Measurements from ENCODE around the gene SLC44A5. TPM values are rescaled to one million over a fixed set of nuclear protein-coding genes. Genes with fewer than 3 reads are reported as not detected.

SLC44A5 gene
- total and polyA plus RNA-seq, 2 donors = 0.77 to 5.9 TPM

DNA sequence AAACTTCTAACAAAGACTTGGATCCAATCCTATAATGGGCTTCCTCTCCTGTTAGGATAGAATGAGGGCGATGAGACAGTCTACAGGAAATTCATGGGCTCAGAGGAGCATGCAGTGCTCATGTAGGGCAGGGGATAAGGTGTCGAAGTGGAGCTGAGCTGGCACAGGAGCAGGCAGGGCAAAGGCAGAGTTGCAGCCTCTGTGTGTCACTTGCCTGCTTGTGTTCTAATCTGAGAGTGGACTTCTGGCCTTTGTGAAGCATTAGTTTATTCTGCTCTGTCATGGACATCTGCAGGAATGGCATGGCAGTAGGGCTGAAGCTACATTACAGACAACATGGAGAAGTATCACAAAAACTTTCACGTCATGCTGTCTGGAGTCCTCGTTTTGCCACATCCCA lies 444.1 kb downstream of the SLC44A5 start:
- Histone ChIP-seq H3K36me3 (ENCODE audit: insufficient read depth) (no peaks in the 10 kb centered on the region), H3K4me1 (ENCODE audit: insufficient read depth) (no peaks in the 10 kb centered on the region), H3K27ac (ENCODE audit: low read depth) (no peak overlapping the region), H3K4me3 (ENCODE audit: low read depth, low read length) (no peak overlapping the region)
- no peak for DNase-seq (ENCODE audit: extremely low spot score)
- WGBS = 85% methylated on average over 4 of the region's 4 CpGs

DNA sequence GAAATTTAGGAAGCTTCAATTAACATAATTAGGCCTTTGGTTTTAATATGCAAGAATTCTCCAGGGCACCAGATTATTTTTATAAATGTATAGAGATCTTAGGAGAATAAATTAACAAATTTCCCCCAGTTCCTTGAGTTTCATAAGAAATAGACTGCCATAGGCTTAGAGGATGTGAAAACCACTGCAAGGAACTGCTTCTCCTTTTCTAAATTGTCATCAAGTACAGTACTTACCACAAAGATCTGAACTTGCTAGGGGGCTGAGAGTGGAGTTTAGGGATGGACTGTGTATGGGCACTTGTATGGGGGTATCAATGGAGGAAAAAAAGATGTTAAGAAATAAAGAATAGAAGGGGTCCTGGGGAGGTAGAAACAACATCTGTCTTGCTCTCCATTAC lies 445.6 kb downstream of the SLC44A5 start:
- Histone ChIP-seq H3K27ac (ENCODE audit: low read depth) (no peak overlapping the region), H3K36me3 (ENCODE audit: insufficient read depth) (no peaks in the 10 kb centered on the region), H3K4me3 (ENCODE audit: low read depth, low read length) (no peak overlapping the region), H3K4me1 (ENCODE audit: insufficient read depth) (no peaks in the 10 kb centered on the region)
- no peak for DNase-seq (ENCODE audit: extremely low spot score)

DNA sequence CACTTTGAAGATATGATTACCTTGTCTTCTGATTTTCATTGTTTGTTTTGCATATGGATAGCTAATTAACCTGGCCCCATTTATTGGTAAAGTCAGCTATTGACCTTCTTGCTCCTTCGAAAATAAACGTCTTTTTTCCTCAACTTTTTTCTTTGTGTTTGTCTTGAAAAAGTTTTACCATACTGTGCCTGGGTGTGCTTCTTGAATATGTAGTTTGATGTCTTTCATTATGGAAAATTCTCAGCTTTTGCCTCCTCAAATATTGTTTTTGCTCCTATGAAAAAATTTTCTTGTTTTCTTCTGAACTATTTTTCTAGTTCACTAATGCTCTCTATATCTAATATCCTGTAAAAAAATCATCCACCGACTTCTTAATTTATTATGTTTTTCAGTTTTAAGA lies 451.8 kb downstream of the SLC44A5 start:
- H3K27ac ChIP-seq (ENCODE audit: low read depth) = no peak overlapping the region
- 90% methylated on average over 3 of the region's 3 CpGs for WGBS

More for the DNA sequence above, 451.8 kb downstream of the SLC44A5 start:
- no peak overlapping the region for H3K4me3 ChIP-seq (ENCODE audit: low read depth, low read length)
- no peaks in the 10 kb centered on the region for H3K36me3 ChIP-seq (ENCODE audit: insufficient read depth)
- H3K4me1 ChIP-seq (ENCODE audit: insufficient read depth) = no peaks in the 10 kb centered on the region
- no peak for DNase-seq (ENCODE audit: extremely low spot score)

Small RNA genes lying within 50 kb of the gene (small RNA-seq; reads per million reads assigned to genes)
- not detected for gene RNU6-503P
- not detected for gene RNU6-622P

Other genes starting within 250 kb of the SLC44A5 start
- 90.3 TPM for gene ACADM, start 113.6 kb upstream of the SLC44A5 start, total RNA-seq
- 36.8 TPM for gene ACADM, start 113.6 kb upstream of the SLC44A5 start, polyA plus RNA-seq
- gene RABGGTB, start 175.1 kb upstream of the SLC44A5 start, total RNA-seq = 108 TPM
- gene RABGGTB, start 175.1 kb upstream of the SLC44A5 start, polyA plus RNA-seq = 50.0 TPM
- 0.90 TPM for gene MSH4, start 185.8 kb upstream of the SLC44A5 start, total RNA-seq
- gene MSH4, start 185.8 kb upstream of the SLC44A5 start, polyA plus RNA-seq = 0.10 TPM

Measured in urinary bladder (tissue), 4 donors.